K562 (cell line): ENCODE measurements around the gene GABRQ.

Experiments used
- ADNP ChIP-seq: fragments of 200-800 bp; sonication (Bioruptor generic); IDR thresholded peaks from 2 replicates; pipeline ENCODE4 v1.6.1; 2016; ENCODE audit warnings: missing genetic modification characterization, missing compliant biosample characterization
- ATF3 ChIP-seq, 2 experiments: fragments of 450-650 bp in 1 of 2; sonication (generic) in 1 of 2; formaldehyde crosslinking in 1 of 2; IDR thresholded peaks in 1 of 2; conservative IDR thresholded peaks in 1 of 2; 2 replicates each; pipeline versions ENCODE4 v1.6.1 to v1.8.1; 2016 to 2023; ENCODE audit warnings: mild to moderate bottlenecking in 2 of 2, moderate library complexity in 2 of 2, inconsistent platforms in 1 of 2, missing genetic modification reagents in 1 of 2
- HES1 ChIP-seq: fragments of 450-650 bp; IDR thresholded peaks from 2 replicates; pipeline ENCODE4 v1.6.1; 2016; ENCODE audit warnings: low read depth, mild to moderate bottlenecking, moderate library complexity
- NCOA6 ChIP-seq: fragments of 450-650 bp; IDR thresholded peaks from 2 replicates; pipeline ENCODE4 v1.6.1; 2017; ENCODE audit warnings: mild to moderate bottlenecking
- NR1H2 ChIP-seq: sonication (generic); formaldehyde crosslinking; IDR thresholded peaks from 2 replicates; pipeline ENCODE4 v1.4.0; 2020; ENCODE audit warnings: mild to moderate bottlenecking, missing genetic modification reagents
- SPI1 ChIP-seq: IDR thresholded peaks from 2 replicates; pipeline ENCODE4 v1.6.1; 2011; ENCODE audit warnings: low read depth, low read length, control low read depth, borderline replicate concordance
- USF2 ChIP-seq: sonication (generic); formaldehyde crosslinking; IDR thresholded peaks from 2 replicates; pipeline ENCODE4 v1.5.0; 2020; ENCODE audit warnings: missing genetic modification reagents
- ZBTB5 ChIP-seq: fragments of 450-650 bp; IDR thresholded peaks from 2 replicates; pipeline ENCODE4 v1.6.1; 2017; ENCODE audit warnings: antibody characterized with exemption

- no peak for TF ChIP-seq ZBTB5
- TF ChIP-seq USF2, result no peak; the same call in 1 of the 2 replicates
- TF ChIP-seq SPI1, result no peak
- no peak for TF ChIP-seq ATF3 (IDR thresholded peaks at IDR 0.05)
- TF ChIP-seq ATF3 (CRISPR knock-in tag; conservative IDR thresholded peaks at IDR 0.05), result no peak
- no peak for TF ChIP-seq ADNP (tag)
- no peak for TF ChIP-seq HES1
- TF ChIP-seq NR1H2 (CRISPR knock-in tag), result no peak
- TF ChIP-seq NCOA6, result no peak
These were observed 36.7 kb upstream of the GABRQ start for GRCh38 chrX:152600853-152601633.
